ENCODE measurements around the gene LTBP1.
"Not testable (repeated sequence)": the region's sequence is repeated elsewhere in the genome, so short reads cannot be mapped to it uniquely, and the experiment has no call there.

The LTBP1 gene

DNA sequence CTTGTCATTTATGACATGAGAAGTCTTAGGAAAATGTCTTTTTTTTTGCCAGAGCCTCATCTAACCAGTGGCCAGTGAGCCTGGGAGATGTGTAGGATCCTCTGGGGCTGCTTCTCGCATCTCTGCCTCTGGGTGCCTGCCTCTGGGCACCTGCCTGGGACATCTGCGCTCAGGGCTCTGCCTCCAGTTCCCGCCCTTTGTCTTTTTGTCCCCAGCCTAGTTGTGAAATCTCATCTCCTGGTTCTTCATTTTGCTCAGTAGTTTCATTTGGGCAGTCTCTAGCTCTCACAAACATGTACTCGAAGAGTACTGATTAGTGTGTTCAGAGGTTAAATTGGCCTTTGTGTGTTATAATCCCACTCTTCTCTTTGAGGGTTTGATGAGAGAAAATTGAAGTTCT is 92.0 kb downstream of the LTBP1 start:
- DNase-seq (ENCODE audit: low read depth in 2 of 2): no peak

DNA sequence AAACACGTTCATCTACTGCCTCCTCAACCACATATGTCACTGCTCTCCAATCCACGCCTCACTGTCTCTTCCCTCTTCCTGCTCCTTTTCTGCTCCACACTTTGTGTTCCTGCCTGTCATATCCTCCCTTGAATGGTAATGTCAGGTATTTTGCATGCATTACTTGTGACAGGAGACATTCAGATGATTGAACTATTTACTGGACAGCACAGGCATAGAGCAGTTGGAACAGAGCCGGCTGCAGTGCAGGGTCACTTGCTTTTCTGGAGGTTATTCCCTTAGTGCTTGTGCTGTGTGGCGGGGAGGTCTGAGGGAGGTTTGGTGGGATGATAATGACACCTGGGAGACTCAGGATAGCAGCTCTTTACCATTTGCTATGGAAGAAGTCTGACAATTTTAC is 93.8 kb downstream of the LTBP1 start:
- no peak for DNase-seq (ENCODE audit: low read depth in 2 of 2)

DNA sequence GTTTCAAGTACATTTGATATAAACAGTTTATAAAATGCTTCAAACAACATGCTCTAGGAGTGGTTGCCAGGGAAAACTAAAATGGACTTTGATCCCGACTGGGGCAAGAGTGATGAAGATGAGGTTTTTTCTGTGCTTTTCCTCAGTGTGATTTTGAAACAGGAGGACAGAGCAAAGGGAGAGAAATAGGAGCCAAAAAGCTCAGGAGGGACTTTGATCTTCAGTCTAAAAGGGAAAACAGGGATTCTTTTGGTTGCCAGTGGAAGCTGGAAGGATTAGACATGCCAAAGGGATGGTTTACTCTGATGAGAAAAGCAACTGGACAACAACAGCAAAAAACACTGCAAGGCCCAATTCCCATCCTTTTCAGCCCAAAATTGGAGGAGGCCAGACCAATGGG is 95.5 kb downstream of the LTBP1 start:
- no peak for DNase-seq (ENCODE audit: low read depth in 2 of 2)

DNA sequence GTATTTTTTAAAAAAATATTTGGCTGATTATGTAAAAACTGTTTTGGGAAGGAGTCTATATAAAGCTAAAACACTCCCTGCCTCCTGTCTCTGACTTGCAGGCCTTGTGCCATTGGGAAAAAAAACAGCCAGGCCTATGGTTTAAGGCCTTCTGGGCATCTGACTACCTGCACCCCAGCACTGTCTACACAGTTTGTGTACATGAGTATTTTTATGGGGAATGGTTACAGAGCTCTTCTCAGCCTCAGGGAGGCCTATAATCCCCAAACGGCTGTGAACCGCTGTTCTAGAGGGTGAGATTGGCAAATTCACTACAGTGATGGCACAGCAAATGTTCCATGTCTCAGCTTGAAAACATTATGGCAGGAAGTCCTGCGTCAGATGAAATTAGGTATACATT is 96.1 kb downstream of the LTBP1 start:
- no peak for DNase-seq (ENCODE audit: low read depth in 2 of 2)

DNA sequence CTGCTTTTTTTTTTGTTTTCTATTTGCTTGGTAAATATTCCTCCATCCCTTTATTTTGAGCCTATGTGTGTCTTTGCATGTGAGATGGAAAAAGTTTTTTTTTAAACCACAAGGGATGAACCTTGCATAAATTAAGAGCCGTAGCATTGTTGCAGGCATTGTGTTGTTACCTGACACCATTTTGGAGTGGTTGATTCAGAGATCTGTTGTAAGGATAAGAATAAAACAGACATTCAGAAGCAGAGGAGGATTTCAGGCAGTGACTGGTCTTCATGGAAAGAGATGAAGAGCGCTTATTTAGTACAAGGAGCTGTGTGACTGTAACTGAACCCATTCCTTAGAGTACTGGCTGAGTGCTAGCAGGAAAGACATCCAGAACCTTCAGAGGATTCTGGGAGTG is 101.2 kb downstream of the LTBP1 start:
- no peak for DNase-seq (ENCODE audit: low read depth in 2 of 2)

DNA sequence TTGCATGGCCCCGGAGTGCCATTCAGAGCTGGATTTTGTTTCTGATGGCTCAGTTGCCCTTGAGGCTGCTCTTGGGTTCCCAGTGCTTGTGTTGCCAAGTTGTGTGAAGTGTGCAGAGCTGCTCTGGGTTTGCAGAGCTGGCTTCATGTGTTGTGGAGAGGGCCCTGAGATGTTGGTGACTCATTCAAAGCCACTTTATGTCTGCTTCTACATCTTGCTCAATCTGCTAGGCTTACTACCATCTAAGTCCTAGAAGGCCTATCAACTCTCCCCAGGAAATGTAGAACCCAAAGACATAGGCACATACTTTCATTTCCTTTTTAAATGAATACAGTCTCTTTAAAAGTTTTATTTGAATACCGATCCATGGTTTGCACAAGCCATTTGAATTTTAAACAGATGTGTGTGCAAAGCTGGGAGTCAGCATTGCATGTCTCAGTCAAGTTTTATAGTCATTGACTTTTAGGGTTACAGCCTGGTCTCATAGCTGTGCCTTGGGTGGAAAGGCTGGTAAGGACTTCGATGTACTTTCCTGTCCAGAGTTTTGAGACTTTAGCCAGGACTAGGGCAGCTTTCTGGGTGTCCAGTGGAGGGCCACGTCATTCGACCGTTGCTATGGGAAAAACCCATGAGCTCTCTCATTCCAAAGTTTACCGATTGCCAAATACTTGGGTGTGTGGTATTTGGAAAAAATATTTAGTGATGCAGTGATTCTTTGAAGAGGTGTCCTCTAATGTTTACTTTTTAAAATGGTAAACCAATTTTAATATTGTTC is 105.0 kb downstream of the LTBP1 start:
- no peak for DNase-seq (ENCODE audit: low read depth in 2 of 2)

DNA sequence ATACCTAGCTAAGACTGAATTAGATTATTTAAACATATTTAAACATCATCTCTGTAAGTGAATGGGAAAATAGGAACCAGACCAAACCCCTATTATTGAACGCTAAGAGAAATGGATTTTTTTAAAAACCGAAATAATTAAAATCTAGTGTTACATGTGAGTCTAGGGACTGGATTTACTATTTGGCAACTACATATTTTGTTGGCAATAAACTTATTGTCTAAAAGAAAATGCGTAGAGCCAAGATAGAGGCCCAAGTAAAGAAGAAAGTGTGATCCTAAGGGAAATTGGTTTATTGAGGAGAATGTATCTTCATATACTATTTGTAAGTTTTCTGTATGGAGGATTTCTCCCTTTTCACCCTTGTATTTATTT is 105.6 kb downstream of the LTBP1 start:
- DNase-seq (ENCODE audit: low read depth in 2 of 2): no peak

DNA sequence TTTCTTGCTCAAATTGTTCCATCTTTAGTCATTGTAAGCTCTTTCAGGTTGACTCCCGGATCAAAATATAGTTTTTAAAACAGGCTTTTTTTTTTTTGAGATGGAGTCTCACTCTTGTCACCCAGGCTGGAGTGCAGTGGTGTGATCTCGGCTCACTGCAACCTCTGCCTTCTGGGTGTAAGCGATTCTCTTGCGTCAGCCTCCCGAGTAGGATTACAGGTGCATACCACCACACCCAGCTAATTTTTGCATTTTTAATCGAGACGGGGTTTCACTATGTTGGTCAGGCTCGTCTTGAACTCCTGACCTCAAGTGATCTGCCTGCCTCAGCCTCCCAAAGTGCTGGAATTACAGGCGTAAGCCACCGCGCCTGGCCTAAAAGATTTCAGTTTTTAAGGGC is 106.0 kb downstream of the LTBP1 start:
- not testable (repeated sequence) for DNase-seq (ENCODE audit: low read depth in 2 of 2)

DNA sequence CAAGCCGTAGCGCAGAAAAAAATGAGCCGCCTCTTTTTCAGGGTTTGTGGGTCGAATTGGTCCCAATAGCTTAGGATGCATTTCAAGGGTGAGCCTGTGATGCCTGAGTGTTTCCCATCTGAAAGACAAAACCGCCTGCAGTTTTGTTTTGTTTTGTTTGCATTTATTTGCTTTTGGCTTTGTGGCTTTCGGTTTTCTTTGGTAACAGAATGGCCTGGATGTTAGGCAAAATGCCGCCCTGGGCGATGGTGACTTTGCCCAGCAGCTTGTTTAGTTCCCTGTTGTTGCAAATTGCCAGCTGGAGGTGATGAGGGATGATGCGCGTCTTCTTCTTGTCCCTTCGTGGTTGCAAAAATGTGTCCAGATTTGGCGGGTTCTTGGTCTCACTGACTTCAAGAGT is 109.4 kb downstream of the LTBP1 start:
- no peak for DNase-seq (ENCODE audit: low read depth in 2 of 2)

DNA sequence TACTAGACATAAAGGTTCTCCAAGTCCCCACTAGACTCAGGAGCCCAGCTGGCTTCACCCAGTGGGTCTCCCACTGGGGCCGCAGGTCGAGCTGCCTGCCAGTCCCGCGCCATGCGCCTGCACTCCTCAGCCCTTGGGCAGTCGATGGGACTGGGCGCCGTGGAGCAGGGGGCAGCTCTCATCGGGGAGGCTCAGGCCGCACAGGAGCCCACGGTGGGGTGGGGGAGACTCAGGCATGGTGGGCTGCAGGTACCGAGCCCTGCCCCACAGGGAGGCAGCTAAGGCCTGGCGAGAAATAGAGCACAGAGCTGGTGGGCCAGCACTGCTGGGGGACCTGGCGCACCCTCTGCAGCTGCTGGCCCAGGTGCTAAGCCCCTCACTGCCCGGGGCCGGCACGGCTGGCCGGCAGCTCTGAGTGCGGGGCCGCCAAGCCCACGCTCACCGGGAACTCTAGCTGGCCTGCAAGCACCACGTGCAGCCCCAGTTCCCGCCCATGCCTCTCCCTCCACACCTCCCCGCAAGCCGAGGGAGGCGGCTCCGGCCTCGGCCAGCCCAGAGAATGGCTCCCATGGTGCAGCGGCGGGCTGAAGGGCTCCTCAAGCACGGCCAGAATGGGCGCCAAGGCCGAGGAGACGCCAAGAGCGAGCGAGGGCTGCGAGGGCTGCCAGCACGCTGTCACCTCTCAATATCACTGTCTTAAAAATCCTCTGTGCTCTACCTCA is 110.7 kb downstream of the LTBP1 start:
- DNase-seq (ENCODE audit: low read depth in 2 of 2): not testable (repeated sequence)

DNA sequence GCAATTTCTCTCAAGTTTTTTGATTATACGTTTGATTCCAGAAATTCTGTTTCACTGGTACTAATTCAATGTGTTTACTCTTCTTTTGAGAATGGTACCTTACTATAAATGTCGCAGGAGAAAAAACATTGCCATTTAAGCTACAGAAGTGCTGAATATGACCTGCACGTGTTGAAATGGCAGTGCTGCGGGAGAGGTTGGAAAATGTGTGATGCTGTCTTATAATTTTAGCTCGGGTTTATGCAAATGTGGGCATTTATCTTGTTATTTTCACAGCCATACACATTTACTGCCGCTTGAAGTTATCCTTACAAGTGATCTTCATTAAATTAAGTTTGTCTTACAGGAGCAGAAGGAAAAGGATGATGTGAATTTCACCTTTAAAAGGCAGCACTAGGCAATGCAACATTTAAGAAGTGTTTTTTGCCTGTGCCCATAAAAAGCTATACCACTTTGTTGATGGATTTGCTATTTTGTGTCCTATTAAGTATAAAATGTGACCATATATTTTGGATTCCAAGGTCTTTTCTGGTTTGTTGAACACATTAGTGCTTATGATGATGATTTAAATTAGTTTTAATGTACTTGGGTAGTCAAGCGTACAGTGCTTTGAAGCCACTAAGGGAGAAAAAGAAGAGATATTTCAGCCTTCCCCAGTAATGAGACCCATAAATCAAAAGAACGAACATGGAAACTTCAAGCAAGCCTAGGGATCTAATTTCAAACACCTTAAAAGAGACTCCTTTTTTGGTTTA is 112.1 kb downstream of the LTBP1 start:
- no peak for DNase-seq (ENCODE audit: low read depth in 2 of 2)

DNA sequence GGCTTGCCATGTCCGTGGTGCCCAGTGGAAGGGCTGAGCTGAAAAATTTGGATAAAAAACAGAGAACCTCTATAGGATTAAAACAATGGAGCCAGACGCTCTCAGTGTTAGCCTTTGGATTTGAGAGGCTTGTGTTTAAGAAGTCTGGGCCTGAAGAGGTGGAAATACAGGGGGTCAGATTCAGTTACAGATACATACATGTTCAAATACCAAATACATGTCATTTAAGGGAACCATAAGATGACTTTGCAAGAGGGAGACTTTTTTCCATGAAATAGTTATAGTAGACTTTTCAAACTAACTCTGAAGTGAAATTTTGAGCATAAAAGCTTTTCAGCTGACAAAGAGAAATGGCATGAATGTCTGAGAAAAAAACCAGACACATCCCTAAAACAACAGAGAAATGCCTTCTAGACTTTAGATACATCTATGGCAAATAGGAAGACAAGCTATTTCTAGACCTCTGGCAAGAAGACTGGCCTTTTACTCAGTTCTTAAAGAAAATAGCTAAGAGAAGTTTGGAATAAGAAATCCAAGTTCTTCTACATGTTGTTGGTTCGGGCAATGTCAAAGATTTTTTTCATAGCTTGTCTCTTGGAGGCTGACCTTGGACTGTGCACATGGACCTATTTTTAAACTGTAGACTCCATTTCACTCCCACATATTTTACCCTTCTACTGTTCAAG is 112.9 kb downstream of the LTBP1 start:
- DNase-seq (ENCODE audit: low read depth in 2 of 2): no peak

DNA sequence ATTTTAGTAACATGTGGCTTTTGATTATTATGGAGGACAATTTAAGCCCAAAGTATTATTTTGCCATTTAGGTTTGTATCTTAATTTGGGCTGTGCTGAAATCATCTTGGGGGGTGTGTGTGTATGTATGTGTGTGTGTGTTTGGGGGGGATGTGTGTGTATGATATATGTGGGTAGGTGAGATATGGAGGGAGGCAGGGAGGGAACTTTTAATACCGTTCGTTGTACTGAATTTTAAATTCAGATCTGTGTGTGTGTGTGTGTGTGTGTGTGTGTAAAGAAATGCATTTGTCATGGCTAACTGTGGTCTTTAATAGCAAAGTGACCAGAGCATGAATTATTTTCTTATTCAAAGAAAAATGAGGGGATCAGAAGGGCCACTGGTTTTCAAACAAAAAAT is 113.7 kb downstream of the LTBP1 start:
- no peak for DNase-seq (ENCODE audit: low read depth in 2 of 2)

DNA sequence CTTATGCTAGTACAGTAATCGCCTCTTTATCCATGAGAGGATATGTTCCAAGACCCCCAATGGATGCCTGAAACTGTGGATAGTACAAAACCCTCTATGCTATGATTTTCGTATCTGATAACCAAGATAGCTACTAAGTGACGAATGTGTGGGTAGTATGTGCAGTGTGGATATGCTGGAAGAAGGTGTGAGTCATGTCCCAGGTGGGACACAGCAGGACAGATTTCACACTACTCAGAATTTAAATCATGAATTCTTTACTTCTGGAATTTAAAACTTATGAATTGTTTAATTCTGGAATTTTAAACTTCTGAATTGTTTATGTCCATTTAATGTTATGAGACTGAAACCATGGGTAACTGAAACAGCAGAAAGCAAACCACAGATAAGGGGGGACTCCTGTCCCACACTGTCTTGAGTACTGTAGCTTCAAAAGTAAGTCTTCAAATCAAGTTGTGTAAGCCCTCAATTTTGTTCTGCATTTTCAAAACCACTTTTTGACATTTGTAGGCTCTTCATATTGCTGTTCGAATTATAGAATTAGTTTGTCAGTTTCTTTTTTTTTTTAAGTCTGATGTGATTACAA is 116.0 kb downstream of the LTBP1 start:
- no peak for DNase-seq (ENCODE audit: low read depth in 2 of 2)

DNA sequence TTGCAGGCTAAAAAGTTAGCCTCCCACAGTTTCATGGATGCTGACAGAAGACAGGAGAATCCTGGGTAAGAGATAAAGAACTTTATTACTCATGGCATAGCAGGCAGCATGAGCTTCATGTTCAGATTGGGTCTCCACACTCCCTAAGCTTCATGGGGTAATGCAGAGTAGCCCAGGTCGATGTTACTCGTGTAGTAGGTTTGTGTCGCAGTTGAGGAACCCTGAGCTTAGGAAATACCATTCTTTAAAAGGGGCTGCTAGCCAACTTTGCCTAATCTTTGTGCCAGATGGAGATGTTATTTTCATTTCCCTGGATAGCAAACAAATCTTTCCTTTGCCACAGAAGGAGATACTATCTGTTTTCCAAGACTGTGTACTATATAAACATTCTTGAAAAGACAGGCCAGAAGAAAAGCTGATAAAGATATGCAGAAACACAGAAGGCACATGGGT is 117.6 kb downstream of the LTBP1 start:
- no peak for DNase-seq (ENCODE audit: low read depth in 2 of 2)

DNA sequence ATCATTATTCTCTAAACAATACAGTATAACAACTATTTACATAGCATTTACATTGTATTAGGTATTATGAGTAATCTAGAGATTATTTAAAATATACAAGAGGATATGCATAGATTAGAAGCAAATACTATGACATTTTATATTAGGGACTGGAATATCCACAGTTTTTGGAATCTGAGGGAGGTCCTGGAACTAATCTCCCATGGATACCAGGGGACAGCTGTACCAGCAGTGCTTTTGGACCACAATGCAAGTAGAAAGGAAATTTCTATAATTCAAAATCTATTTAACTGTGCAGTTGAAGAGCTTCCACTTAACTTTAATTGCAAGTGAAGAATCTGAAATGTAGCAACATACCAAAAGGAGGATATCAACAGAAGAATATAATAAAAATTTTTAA is 120.8 kb downstream of the LTBP1 start:
- no peak for DNase-seq (ENCODE audit: low read depth in 2 of 2)

DNA sequence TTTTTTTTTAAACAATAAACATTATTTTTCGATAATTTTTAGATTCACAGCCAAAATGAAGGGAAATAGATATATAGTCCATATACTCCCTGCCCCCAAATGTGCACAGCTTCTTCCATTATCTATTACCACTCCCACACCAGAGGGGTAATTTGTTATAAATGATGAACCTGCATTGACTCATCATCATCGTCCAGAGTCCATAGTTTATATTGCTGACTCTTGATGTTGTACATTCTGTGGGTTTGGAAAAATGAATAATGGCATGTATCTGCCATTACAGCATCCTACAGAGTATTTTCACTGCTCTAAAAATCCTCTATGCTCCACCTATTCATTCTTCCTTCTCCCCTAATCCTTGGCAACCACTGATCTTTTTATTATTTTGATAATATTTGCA is 121.5 kb downstream of the LTBP1 start:
- DNase-seq (ENCODE audit: low read depth in 2 of 2): no peak

DNA sequence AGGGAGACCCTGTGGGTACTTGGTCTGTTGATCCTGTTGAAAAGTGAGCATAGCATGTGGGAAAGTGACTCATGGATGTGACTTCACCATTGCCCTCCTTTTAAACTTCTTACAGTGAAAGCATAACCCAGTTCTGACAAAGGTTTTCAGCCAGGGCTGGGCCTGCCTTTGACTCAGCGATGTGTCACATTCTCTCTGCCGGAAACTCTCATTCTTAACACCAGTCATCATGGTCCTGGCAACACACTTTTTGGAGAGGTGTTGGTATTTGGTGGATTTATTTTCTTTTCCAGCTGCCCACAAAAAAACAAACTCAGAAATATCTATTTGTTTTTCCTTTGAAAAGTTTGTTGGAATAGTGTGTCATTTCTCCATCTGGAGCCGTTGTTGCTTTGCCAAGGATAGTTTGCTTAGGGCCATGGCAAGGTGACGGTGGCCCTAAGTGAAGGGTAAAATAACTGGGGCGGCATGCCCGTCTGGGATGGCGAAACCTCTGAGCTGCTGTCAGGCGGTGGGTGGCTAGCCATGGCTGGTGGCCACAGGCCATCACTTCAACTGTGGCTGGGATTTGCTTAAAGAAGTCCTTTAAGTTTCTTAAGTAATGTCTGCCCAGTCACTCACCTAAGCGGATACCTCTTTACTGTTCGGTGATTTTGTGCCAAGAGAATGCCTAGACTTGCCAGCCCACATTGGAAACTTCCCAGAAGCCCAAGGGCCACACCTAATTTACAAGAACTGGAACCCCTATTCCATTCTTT is 123.3 kb downstream of the LTBP1 start:
- DNase-seq (ENCODE audit: low read depth in 2 of 2): no peak

DNA sequence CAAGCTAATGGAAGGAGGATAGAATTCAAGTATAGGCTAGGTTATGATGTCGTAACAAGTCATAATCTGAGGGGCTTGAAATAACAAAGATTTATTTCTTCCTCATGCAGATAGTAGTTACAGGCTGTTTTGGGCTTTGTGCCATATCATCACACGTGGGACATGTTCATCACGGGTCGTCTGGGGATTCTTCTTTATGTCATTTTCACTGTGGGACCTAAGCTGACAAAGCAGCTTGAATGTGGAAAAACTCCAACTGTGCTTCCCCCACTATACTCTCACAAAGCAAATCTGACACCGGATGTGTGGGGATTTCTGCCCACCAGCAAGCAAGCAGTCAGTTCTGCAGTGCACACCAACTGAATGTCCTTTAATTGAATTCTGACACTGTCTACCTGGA is 124.8 kb downstream of the LTBP1 start:
- no peak for DNase-seq (ENCODE audit: low read depth in 2 of 2)

DNA sequence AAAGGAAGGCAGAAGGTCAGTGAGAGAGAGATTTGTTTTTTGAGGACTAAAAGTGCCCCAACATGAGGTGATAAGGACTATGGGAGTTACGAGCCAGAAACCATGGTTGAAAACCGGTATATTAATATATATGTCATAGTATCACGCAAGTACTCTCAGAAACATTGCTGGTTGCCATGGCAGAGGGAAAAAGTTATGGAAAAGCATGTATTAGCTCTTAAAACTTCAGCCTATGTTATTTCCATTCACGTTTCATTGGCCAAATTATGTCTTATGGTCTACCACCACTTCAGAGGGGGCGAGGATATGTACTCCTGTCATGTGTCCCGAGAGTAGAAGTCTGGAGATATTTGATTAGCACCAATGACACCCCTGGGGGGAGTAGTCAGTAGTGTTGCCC is 125.9 kb downstream of the LTBP1 start:
- DNase-seq (ENCODE audit: low read depth in 2 of 2): no peak

DNA sequence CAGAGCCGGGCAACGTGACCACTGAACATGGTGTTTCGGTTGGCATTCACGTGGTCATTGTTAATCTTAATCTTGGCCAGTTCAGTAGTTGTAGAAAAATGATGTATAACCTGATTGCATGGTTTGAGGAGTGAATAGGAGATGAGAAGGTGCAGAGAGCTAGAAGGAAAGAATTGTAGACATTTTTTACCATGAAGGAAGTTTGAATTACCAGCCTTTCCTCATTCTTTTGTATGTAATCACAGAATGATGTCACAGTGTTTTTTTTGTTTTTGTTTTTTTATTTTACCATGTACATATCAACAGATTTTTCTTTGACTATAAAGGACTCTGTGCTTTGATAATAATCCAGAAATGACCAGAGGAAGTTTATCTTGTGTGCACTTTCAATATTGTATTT is 126.3 kb downstream of the LTBP1 start:
- no peak for DNase-seq (ENCODE audit: low read depth in 2 of 2)

All from stimulated activated CD8-positive, alpha-beta memory T cell treated with anti-CD3 and anti-CD28 coated beads, Interleukin-7, amount 100 ng/mL, for 1 hour (primary cell).